Stimulated activated CD8-positive, alpha-beta memory T cell treated with anti-CD3 and anti-CD28 coated beads, Interleukin-15, amount 100 ng/mL, for 48 hours (primary cell): ENCODE results near the gene AXIN1.
"Not testable (repeated sequence)": the region's sequence is repeated elsewhere in the genome, so short reads cannot be mapped to it uniquely, and the experiment has no call there.

Source experiments
- DNase-seq, 2 donors: peaks; one replicate each; pipeline ENCODE4 v3.0.0-alpha.2; 2020; ENCODE audit warnings: low read depth in 2 of 2

The AXIN1 gene

DNA sequence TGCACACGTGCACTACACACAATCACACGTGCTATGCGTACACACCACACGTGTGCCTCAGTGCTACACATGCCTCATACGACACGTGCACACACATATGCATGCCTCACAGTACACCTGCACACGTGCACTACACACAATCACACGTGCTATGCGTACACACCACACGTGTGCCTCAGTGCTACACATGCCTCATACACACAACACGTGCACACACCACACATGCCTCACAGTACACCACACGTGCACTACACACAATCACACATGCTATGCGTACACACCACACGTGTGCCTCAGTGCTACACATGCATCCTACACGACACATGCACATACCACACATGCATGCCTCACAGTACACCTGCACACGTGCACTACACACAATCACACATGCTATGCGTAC is 85.0 kb downstream of the AXIN1 start:
- not testable (repeated sequence) for DNase-seq

DNA sequence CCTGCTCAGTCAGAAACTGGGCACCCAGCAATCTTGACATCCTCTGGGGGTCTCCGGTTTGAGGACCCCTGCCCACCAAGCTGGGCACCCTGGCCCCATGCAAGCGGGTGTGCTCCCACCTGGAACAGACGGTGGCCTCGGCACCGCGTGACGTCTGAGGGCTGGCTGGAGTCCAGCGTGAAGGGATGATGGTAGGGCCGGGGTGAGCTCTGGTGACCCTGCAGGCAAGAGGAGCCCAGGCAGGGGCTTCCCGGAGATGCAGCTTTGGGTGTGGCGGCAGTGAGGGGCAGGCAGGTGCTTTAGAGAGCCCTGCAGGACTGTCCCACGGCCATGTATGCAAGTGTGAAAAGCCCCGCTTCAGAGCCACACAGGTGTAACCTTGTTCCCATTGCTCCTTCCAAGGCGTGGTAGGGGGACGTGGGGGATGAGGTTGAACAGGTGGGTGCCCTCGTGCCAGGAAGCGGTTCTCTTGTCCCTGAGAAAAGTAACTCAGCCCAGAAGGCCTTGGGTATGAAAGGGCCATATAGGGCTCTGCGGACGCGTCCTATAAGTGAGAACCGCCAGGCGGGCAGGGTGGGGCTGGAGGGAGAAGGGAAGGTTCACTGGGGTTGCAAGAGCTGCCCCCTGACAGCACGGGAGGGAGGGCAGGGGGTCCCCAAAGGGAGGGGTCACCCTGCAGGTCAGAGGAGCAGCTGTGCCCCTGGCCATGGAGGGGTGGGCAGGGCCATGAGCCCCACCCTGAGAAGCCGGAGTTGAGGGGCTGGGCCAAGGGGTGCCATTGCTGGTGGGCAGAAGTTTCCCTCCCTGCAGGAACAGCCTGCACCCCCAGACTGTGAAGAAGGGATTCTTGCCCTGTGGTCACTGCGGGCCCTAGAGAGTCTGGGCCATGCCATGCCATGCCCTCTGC is 86.0 kb downstream of the AXIN1 start:
- DNase-seq: no peak

DNA sequence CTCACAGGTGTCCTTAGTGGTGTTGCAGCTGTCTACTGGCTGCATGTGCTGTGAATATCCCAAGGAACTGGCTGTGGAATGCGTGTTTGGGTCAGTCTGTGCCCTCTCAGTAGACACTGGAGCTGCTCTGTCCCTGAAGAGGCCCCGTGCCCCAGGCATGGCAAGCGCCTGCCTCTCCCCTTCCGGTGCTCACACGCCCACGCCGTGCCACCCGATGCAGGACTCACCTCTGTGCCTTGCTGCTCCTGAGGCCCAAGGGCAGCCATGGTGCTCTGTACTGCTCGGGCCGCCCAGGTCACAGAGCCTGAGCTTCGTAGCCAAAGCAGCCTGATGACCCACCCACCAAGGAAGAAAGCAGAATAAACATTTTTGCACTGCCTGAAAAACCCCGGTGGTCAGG is 86.8 kb downstream of the AXIN1 start:
- no peak for DNase-seq

DNA sequence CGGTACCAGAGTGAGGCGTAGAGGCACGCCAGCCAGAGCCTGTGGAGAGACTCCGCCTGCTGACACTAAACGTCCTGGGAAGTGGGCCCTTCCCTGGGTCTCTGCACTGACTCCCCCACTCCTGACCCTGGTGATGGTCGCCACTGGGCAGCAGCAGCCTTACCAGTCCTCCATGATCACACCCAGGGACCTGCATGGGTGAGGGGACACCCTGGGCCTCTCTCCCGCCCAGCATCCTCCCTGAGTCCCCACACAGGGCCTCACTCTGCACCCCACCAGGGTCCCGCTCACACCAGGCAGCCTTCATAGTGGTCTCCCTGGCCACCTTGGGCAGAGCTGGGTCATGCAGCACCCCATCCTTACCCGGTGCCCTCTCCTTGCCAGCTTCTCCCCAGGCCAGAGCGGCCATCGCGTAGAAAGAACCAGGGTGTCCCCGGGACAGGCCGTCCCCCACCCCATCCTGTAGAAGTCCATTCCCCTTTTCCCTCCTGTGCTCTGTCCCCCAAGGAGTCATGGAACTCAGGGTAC is 87.5 kb downstream of the AXIN1 start:
- no peak for DNase-seq

- no peak for DNase-seq
Observed at GRCh38 chr16:264440-264951, 88.0 kb downstream of the AXIN1 start.

DNA sequence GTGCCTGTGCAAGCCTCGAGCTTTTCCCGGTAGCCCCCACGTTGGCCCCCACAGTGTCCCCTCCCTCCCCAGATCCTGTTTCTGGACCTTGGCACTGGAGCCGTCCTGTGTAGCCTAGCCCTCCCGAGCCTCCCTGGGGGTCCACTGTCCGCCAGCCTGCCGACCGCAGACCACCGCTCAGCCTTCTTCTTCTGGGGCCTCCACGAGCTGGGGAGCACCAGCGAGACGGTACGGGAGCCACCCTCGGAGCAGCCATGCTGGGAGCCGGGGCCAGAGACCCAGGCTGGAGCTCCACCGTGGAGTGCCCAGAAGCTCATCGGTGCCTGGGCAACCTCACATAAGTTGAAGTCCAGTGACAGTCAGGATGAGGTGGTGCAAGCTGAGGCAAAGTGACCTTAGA is 88.6 kb downstream of the AXIN1 start:
- DNase-seq: no peak

GRCh38 chr16:263182-263774 is 89.2 kb downstream of the AXIN1 start:
- no peak for DNase-seq

DNA sequence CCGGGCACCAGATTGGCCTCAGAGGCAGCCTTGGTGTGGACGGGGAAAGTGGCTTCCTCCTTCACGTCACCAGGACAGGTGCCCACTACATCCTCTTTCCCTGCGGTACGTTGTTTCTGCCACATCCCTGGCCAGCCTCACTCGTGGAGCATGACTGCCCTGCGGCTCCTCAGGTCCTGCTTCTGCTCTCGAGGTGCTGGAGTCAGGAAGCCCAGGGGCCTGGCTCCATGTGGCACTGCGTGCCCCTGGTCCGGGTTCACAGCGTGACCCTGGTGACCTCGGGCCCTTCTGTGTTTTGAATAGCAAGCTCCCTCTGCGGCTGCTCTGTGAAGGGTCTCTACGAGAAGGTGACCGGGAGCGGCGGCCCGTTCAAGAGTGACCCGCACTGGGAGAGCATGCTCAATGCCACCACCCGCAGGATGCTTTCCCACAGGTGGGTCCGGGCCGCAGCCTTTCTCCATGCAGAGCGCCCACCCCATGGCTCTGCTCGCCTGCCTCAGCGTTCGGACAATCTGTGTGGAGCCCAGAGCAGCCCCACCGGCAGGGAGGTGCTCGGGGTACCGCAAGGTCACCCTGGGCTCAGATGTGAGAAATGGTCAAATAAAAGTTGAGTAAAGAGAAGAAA is 90.3 kb downstream of the AXIN1 start:
- no peak for DNase-seq

GRCh38 chr16:261031-261691 is 91.4 kb downstream of the AXIN1 start:
- no peak for DNase-seq

GRCh38 chr16:260326-260725 is 92.2 kb downstream of the AXIN1 start:
- no peak for DNase-seq

- DNase-seq: no peak
Observed at GRCh38 chr16:259814-260253, 92.7 kb downstream of the AXIN1 start.

- no peak for DNase-seq
Observed at GRCh38 chr16:259226-259625, 93.3 kb downstream of the AXIN1 start.

GRCh38 chr16:258091-258490 is 94.4 kb downstream of the AXIN1 start:
- not testable (repeated sequence) for DNase-seq

GRCh38 chr16:255183-255582 is 97.3 kb downstream of the AXIN1 start:
- DNase-seq: no peak

GRCh38 chr16:254461-254860 is 98.1 kb downstream of the AXIN1 start:
- DNase-seq: no peak

DNA sequence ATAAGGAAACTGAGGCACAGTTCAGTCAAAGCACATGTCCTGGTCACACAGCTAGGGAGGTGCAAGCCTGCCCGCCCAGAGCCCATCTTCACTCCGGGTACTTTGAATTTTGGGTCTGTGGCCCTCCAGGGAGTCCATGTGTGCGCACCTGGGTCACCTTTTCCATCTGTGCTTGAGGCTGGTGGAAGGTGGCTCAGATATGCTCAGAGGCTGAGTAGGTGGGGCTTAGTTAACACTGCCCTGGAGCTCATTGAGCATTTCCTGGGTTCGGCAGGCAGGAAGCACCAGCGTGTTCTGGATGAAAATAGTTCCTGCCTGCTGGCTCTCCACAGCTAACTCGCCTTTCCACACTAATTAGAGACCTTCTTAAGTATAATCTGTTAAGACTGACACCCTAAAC is 98.7 kb downstream of the AXIN1 start:
- no peak for DNase-seq

- peak in 1 of 2 donors; percentile 13 for DNase-seq
Observed at GRCh38 chr16:252366-253337, 99.9 kb downstream of the AXIN1 start.

DNA sequence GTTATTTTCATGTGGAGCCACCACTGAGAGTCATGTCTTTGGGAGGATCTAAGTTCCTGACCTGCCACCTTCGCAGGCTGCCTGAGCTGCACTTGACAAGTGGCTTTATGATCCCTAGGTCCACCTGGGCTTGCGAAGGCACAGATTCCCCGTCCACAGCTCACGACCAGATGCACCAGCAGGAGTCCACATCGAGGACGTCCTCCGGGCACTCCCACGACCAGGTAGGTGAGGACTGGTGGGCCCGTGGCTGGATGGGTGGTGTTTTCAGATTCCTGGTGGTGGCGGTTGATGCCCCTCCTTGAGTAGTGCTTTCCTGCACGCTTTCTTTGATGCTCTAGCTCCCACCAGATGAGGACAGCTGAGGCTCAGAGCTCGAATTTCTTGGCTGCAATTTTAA is 103.1 kb downstream of the AXIN1 start:
- DNase-seq: no peak

- no peak for DNase-seq
Observed at GRCh38 chr16:247027-247426, 105.5 kb downstream of the AXIN1 start.

- DNase-seq: no peak
Observed at GRCh38 chr16:245105-245504, 107.4 kb downstream of the AXIN1 start.

- no peak for DNase-seq
Observed at GRCh38 chr16:243348-243747, 109.2 kb downstream of the AXIN1 start.
